Left lung (tissue), 10 donors: ENCODE data around the gene ARID5B. TPM values are rescaled to one million over a fixed set of nuclear protein-coding genes. Genes with fewer than 3 reads are reported as not detected.

Source experiments
- ATAC-seq: fragments of 200-7000 bp; cut with Tn5 transposase; one replicate; pipeline ENCODE4 v1.9.1; 2020; ENCODE audit warnings: moderate library complexity
- DNase-seq, 4 donors: peaks; one replicate each; pipeline ENCODE4 v3.0.0-alpha.2; 2013 to 2020
- H3K27ac ChIP-seq, 2 donors: fragments of 200-600 bp; sonication (generic) in 1 of 2; one replicate each; pipeline versions ENCODE4 v1.5.0 to v1.8.0; 2020 to 2021
- H3K27me3 ChIP-seq, 2 donors: fragments of 200-600 bp; sonication (generic) in 1 of 2; one replicate each; pipeline versions ENCODE4 v1.5.0 to v1.8.0; 2020 to 2021
- H3K36me3 ChIP-seq, 2 donors: fragments of 200-600 bp; sonication (generic) in 1 of 2; one replicate each; pipeline versions ENCODE4 v1.5.0 to v1.8.0; 2020 to 2021
- H3K4me1 ChIP-seq, 2 donors: fragments of 200-600 bp; one replicate each; pipeline ENCODE4 v1.8.0; 2021
- H3K4me3 ChIP-seq, 2 donors: fragments of 200-600 bp; sonication (generic) in 1 of 2; one replicate each; pipeline versions ENCODE4 v1.5.0 to v1.8.0; 2020 to 2021; ENCODE audit warnings: mild to moderate bottlenecking in 1 of 2
- H3K9me3 ChIP-seq, 2 donors: fragments of 200-600 bp; sonication (generic) in 1 of 2; one replicate each; pipeline versions ENCODE4 v1.5.0 to v1.8.0; 2020 to 2021
- intact Hi-C, 2 donors: fragments of 100-400 bp; cut with DNase I; formaldehyde crosslinking; loops; one replicate each; pipeline versions ENCODE4 v1.11.2 to v1.14.2; 2022
- polyA plus RNA-seq, 6 donors: library from polyadenylated mRNA; unstranded; fragments of 120-200 nt; gene quantifications; one replicate each; pipeline ENCODE4 v1.2.1, GENCODE V29; 2013; ENCODE audit not compliant: insufficient read length in 6 of 6
- total RNA-seq, 2 donors: library from RNA; stranded (reverse); fragmentation: NEBNext Ultra II Directional; extraction: Animal tissue kit (Norgen Biotek cat#: 25700); gene quantifications; one replicate each; pipeline ENCODE4 v1.2.1, GENCODE V29; 2021
- TF ChIP-seq, protein P1 (sequence below), 2 donors: fragments of 200-600 bp; sonication (generic) in 1 of 2; IDR thresholded peaks; one replicate each; pipeline versions ENCODE4 v1.5.0 to v1.8.0; 2021; ENCODE audit warnings: antibody characterized with exemption in 2 of 2
- donor health status: DM: no; HTN: yes; CAD: no.
- donor health status: DM: no; HTN: no; CAD: no.

Gene ARID5B
- total and polyA plus RNA-seq, 8 donors, result 29.9 to 51.5 (median 44.4) TPM

DNA sequence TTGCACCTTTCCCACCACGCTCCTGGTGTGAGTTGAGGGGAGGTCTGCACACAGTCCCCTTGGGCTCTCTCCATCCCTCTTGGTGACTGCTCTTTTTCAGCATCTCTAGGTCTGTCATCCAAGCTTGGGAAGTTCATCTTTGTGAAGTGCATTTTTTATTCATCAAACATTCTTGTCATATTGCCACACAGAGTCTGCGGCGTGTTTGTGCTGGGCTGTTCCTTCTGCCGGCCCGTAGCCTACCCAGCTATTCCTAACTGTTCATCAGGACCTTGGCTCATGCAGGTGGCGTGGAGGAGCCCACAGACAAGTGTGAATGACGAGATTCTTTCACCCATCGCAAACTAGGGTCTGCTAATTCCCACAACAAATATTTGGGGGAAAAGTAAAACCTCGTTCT is 202.4 kb downstream of the ARID5B start:
- H3K36me3 ChIP-seq, result no peaks in the 10 kb centered on the region
- ATAC-seq (no peak), DNase-seq (no peak)
- H3K27me3 ChIP-seq, result no peaks in the 10 kb centered on the region
- TF ChIP-seq, protein P1, sequence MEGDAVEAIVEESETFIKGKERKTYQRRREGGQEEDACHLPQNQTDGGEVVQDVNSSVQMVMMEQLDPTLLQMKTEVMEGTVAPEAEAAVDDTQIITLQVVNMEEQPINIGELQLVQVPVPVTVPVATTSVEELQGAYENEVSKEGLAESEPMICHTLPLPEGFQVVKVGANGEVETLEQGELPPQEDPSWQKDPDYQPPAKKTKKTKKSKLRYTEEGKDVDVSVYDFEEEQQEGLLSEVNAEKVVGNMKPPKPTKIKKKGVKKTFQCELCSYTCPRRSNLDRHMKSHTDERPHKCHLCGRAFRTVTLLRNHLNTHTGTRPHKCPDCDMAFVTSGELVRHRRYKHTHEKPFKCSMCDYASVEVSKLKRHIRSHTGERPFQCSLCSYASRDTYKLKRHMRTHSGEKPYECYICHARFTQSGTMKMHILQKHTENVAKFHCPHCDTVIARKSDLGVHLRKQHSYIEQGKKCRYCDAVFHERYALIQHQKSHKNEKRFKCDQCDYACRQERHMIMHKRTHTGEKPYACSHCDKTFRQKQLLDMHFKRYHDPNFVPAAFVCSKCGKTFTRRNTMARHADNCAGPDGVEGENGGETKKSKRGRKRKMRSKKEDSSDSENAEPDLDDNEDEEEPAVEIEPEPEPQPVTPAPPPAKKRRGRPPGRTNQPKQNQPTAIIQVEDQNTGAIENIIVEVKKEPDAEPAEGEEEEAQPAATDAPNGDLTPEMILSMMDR (IDR thresholded peaks at IDR 0.05), result no peak
- H3K4me1 ChIP-seq, result peaks cover 0 to 12% of the 10 kb centered on the region in 2 donors
- no peak overlapping the region for H3K27ac ChIP-seq
- intact Hi-C loops, result no loop called here
- no peaks in the 10 kb centered on the region for H3K9me3 ChIP-seq
- no peak overlapping the region for H3K4me3 ChIP-seq

DNA sequence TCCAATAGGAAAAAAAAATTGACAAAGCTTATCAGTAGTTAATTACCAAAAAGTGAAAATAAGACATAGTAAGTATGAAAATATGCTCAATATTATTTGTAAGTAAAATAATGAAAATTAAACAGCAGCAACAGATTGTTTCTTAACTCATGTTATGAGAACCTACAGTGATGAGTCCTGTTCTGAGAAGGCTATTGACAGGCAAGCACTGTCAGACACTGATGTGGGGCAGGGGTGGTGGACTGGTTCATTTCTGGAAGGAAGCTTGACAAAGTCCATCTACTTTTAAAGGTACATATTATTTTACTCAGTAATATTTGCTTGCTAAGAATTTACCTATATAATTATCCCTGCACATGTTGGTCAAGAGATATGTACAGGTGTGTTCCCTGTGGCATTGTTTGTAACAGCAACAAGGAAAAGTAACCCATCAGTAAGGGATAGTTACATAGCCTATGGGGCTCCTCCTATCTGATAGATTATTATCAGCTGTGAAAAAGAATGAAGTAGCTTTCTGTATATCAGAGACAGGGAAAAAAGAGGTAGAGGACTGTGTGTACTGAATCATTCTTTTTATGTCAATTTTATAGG is 205.5 kb downstream of the ARID5B start:
- Histone ChIP-seq H3K9me3 (no peaks in the 10 kb centered on the region), H3K4me1 (peaks cover 4 to 26% of the 10 kb centered on the region in 2 donors), H3K36me3 (no peaks in the 10 kb centered on the region), H3K27me3 (no peaks in the 10 kb centered on the region), H3K27ac (no peak overlapping the region), H3K4me3 (no peak overlapping the region)
- TF ChIP-seq, protein P1 (IDR thresholded peaks at IDR 0.05), result no peak
- DNase-seq, result no peak
- intact Hi-C loops, result no loop called here
- no peak for ATAC-seq

DNA sequence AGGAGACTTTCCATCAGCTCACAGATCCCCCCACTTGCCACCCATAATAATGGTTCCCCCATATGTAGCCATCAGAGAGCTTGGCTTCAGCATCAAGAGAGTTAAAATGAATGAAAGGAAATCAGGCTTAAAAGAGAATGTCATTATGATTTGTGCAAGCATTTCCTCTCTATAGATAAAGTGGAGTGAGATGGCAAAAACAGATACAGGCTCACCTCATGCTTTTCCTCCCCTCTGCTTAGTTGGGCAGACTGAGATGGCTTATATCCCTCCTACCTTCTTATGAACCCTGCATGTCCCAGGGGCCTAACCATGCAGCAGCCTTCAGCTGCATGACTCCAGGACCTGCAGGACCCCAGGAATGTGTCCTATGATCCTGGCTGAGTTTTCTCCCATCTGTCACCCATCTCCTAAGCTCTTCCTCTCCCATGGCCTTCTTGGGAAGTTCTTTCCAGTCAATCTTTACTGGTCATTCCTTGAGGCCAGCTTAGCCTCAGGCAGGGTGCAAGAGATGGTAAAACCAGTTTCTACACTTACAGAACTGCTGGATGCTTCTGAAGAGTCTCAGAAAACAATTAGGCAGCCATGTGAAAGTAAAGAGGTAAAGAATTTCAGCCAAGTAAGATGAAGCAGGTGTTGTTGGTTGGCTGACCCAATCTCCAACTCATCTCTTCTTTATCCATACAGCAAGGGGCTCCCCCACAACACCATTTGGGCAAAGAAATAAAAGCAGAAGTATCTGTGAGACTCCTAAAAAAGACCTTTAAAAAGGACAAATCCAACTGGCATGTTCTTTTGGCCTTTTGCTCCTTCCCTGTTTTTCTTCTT is 207.5 kb downstream of the ARID5B start:
- no peak for DNase-seq
- no peaks in the 10 kb centered on the region for H3K36me3 ChIP-seq
- TF ChIP-seq, protein P1 (IDR thresholded peaks at IDR 0.05), result no peak
- H3K27me3 ChIP-seq, result no peaks in the 10 kb centered on the region
- peaks cover 4 to 26% of the 10 kb centered on the region in 2 donors for H3K4me1 ChIP-seq
- H3K4me3 ChIP-seq, result no peak overlapping the region
- intact Hi-C loops, result no loop called here
- peak overlapping the region in 1 of 2 donors; percentile 25 for H3K27ac ChIP-seq
- H3K9me3 ChIP-seq, result no peaks in the 10 kb centered on the region
- ATAC-seq, result no peak

DNA sequence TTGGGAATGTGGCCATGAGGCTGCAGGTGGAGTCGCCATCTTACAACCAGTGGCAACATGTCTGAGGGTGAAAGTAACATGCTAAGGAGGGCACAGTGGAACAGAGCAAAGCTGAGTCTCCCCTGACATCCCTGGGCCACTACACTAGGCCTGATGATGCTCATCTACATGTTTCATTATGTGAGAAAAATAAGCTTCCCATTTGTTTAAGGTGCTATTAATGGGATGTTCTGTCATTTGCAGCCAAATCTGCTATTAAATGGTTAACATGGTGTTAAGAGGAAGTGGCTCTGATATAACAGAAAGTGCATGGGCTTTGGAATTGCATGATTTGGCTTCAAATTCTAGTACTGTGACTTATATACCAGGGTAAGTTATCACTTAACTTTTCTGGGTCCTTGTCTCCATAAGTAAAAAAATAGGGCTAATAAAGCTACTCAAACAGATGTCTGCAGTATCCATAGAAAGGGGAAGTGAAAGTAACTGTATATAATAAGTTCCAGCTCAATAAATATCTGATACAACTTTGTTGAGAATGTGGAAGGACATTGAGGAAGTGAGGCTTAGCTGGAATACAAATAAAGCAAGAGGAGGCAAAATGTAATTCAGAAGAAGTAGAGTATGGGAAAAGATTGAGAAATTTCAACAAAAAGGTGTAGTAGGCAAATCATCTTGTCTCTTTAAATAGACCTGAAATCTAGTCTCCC is 208.2 kb downstream of the ARID5B start:
- ATAC-seq, result peak; percentile 43

More for the DNA sequence above, 208.2 kb downstream of the ARID5B start:
- intact Hi-C loops, result no loop called here
- Histone ChIP-seq H3K36me3 (no peaks in the 10 kb centered on the region), H3K4me3 (no peak overlapping the region), H3K9me3 (no peaks in the 10 kb centered on the region), H3K27me3 (no peaks in the 10 kb centered on the region), H3K27ac (peak overlapping the region in 1 of 2 donors; percentile 25), H3K4me1 (peaks cover 4 to 26% of the 10 kb centered on the region in 2 donors)
- TF ChIP-seq, protein P1 (IDR thresholded peaks at IDR 0.05), result no peak
- DNase-seq, result no peak
